Mesenteric fat pad (tissue), 1 donor: Measurements from ENCODE around the gene EHD2. TPM values are rescaled to one million over a fixed set of nuclear protein-coding genes. Genes with fewer than 3 reads are reported as not detected.
A peak's percentile ranks its signal among the peaks of the same experiment; 100 is the strongest.

ENCODE experiments used
- DNase-seq: peaks from one replicate; pipeline ENCODE4 v3.0.0-alpha.2; 2020; ENCODE audit warnings: low spot score
- total RNA-seq: library from RNA; stranded (reverse); fragmentation: NEBNext Ultra II Directional; extraction: Animal tissue kit (Norgen Biotek cat#: 25700); gene quantifications from one replicate; pipeline ENCODE4 v1.2.1, GENCODE V29; 2021
- donor health status: DM: yes; HTN: yes; CAD: no.

Gene EHD2
- total RNA-seq, 1 donor from 2014 or later, result 327 TPM

DNA sequence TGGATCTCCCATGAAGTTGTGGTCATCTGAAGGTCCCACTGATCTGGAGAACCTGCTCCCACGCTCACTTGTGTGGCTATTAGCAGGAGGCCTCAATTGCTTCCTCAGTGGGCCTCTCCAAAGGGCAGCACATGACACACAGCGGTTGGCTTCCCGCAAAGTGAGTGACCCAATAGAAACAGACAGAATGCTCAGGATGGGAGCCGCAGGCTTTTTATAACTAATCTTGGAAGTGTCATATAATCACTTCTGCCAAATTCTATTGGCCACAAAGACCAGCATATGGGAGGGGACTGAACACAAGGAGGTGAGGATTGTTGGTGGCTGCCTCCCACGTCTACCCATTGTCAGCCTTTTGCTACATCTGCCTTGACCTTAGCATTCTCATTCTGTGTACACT lies 22.1 kb upstream of the EHD2 start:
- DNase-seq, result no peak

DNA sequence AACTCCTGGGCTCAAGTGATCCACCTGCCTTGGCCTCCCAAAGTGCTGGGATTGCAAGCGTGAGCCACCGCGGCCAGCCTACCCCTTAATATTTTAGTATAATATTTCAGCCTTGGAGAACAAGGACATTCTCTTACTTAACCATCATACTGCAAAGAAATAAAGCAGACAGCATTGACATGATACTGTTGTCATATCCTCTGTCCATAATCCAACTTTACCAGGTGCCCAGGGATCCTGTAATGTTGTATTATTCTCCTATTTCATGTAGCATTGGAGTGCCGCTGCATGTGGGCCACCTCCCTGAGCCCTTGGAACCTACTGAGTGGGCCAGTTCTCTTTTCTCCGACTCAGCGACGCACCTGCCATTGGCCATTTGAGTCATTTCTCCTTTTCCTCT lies 21.4 kb upstream of the EHD2 start:
- DNase-seq, result no peak

DNA sequence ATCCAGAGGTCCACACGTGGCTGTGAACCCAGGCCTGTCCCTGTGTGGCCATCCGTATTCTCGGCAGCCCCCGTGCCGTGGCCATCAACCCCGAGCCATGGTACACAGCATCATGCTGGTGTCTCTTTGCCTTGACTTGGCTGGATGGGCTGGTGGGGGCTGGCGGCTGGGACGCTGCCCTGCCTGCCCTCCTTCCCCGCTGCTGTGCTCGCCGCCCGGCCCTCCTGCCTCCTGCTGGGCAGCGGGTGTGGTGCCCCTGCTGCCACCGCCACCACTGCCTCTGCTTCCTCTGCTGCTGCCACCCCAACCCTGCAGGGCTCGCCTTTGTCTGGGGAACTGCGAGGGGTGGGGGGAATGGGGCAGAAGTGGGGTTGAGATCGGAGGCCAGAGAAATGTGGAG lies 19.7 kb upstream of the EHD2 start:
- no peak for DNase-seq

DNA sequence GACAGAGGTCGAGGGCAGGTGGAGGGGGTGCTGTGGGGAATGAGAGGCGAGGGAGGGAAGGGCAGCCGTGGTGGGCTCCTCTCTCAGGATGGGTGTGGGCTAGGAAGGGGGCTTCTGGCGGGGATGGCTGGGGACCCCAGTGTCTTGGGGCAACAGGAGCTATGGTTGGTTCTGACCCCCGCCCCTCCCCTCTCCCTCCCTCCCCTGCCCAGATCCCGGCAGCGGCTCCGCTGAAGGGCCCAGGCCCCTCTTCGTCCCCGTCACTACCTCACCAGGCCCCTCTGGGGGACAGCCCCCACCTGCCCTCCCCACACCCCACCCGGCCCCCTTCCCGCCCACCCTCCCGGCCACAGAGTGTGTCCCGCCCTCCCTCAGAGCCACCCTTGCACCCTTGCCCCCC lies 19.3 kb upstream of the EHD2 start:
- DNase-seq, result no peak

DNA sequence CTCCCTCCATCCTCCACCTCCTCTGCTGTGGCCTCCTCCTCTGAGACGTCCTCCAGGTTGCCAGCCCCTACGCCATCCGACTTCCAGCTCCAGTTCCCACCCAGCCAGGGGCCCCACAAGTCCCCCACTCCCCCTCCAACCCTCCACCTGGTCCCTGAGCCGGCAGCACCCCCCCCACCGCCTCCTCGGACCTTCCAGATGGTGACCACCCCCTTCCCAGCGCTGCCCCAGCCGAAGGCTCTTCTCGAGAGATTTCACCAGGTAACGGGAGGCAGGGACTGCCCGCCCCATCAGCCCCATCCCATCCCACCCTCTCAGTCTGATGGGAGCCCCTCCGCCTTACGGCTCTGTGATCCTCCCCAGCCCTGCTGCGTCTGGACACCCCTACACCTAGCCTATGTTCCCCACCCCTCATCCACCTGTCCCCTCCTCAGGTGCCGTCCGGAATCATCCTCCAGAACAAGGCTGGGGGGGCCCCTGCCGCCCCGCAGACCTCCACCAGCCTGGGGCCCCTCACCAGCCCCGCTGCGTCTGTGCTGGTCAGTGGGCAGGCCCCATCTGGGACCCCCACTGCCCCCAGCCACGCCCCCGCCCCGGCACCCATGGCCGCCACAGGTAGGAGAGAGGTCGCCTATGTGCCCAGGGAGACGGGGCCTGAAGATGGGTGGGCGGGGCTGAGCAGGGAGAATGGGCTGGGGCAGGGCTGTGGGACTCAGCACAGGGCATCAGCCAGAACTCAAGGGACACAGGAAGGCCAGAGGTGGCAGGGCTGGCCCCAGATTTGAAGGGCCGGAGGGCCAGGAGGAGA lies 18.6 kb upstream of the EHD2 start:
- no peak for DNase-seq

DNA sequence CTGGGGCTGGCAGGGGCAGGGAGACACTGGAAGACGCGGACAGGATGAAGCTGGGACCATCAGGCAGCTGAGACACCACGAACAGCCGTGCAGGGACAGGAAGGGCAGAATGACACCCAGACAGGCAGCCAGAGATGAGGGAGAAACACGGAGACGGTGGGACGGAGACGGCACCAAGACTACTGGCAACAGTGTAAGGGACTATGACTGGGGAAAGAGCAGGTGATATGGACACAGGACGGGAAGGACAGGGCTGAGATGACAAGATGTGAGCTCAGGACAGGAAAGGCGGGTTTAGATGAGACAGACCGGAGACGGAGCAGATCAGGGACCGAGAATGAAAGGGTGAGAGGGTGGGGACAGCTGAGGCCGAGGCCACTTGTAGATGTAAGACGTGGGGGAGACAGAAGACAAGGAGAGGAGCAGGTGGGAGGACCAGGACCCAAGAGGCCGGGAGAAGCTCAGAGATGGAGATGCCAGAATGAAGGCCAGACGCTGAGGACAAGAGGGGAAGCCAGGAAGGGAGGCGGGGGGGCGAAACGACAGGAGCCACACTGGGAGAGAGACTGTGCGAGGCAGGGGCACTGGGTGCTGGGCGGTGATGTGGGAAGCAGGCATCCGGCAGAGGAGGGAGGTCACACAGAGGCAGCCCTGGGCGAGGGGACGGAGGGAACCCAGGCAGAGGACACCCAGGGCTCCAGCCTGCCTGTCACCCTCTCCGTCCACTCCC lies 17.5 kb upstream of the EHD2 start:
- no peak for DNase-seq

DNA sequence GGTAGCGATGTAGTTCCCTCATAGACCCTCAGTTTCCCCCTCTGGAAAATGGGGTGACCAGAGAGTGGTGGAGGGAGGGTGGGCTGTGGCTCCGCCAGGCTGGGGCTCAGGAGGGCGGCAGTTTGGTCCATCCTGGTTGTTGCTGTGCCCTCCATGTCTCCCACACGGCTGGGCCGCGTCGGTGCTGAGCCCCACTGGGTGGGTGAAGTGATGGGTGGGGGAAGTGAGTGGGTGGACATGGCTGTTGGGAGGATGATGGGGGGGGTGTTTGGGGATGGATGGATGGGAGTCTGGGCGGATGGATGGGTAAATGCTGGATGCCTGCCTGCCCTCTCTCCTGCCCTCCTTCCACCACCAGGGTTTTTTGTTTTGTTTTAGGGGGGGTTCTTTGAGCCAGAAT lies 16.6 kb upstream of the EHD2 start:
- DNase-seq, result no peak

DNA sequence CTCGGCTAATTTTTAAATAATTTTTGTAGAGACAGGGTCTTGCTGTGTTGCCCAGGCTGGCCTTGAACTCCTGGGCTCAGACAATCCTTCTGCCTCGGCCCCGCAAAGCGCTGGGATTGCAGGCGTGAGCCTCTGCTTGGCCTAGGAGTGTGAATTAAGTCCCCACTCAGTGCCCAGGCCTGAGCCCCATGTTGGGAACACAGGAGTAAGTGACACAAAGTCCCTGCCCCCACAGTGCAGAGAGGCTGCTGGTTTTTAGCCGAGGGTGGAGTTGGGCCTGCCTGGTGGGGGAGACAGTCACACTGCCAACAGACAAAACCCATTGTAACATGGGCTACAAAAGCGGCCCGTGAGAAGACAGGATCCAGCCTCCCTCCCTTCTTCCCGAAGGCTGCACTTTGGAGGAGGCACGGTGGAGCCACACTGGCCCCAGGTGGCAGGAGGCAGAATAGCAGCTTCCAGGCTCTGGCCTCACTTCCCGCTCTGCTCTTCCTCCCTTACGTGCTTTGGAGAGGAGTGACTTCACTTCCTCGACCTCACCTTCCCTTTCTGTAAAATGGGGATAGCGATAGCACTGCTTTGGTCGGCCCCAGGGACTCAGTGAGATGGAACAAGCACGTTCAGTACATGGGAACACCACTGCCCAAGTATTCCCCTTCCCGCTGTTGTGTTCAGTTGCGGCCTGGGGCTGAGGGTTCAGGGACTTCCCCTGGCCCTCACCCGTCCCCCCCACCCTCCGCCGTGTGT lies 15.2 kb upstream of the EHD2 start:
- peak; percentile 93 for DNase-seq

DNA sequence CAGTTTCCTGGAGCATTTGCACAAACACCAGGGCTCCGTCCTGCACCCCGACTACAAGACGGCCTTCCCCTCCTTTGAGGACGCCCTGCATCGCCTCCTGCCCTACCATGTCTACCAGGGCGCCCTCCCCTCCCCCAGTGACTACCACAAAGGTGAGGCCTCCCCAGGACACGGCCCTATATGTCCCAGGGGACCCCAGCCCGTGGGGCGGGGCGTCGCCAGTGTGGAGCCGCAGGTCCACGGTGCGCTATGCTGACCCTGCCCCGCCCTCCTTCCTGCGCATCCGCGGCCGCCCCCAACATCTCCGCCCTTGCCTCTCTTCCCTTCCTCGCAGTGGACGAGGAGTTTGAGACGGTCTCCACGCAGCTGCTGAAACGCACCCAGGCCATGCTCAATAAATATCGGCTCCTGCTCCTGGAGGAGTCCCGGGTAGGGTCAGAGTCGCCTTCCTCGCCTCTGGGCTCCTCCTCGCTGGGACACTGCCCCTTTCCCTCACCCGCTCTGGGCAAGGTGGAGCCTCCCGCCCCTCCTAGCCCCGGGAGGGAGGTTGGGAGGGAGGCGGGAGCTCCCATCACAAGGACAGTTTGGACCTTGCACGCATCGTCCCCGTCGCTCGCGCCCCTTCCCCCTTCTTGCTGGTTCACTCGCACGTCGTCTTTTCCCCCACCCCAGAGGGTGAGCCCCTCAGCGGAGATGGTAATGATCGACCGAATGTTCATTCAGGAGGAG lies 14.4 kb upstream of the EHD2 start:
- DNase-seq, result no peak

DNA sequence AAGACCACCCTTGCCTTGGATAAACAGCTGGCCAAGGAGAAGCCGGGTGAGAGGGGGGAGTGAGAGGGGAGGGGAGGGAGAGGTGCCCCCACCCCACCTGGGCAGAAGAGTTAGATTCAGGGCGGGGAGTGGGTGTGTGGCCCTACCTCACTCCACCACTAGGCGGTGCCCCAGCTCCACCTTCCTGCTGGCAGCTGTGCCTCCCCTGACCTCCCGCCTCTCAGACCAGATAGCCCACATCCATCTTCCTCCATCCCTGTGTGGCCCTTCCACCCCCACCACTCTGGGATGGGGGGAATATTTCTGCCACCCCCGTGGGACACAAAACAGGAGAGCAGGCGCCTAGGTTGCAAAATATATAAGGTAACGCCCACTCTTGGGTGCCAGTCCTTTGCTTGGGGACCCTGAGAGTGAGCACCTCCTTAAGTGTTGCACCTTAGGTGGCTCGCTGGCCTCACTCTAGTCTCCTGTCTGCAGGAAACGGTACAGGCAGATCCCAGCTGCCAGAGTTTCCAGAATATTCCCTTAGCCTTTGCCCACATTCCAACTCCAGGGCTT lies 13.8 kb upstream of the EHD2 start:
- DNase-seq, result no peak

DNA sequence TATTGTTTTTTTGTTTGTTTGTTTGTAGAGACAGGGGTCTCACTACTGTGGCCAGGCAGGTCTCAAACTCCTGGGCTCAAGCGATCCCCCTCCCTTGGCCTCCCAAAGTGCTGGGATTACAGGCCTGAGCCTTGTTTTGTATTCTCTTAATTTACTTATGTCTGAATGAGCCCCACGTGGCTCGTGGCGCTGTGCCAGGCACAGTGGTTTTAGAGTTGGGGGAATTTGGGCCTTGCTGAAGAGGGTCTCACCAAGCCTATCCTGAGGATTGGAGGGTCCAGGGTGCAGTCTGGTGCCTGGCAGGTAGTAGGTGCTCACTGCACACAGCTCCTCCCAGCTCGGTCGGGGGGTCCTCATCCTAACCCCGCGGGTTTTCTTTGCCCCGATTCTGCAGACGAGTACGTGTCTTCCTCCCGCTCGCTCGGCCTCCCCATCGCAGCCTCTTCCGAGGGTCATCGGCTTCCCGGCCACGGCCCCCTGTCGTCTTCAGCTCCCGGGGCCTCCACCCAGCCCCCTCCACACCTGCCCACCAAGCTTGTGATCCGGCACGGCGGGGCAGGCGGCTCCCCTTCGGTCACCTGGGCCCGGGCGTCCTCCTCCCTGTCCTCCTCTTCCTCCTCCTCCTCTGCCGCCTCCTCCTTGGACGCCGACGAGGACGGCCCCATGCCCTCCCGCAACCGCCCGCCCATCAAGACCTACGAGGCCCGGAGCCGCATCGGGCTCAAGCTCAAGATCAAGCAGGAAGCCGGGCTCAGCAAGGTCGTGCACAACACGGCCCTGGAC lies 12.1 kb upstream of the EHD2 start:
- no peak for DNase-seq

DNA sequence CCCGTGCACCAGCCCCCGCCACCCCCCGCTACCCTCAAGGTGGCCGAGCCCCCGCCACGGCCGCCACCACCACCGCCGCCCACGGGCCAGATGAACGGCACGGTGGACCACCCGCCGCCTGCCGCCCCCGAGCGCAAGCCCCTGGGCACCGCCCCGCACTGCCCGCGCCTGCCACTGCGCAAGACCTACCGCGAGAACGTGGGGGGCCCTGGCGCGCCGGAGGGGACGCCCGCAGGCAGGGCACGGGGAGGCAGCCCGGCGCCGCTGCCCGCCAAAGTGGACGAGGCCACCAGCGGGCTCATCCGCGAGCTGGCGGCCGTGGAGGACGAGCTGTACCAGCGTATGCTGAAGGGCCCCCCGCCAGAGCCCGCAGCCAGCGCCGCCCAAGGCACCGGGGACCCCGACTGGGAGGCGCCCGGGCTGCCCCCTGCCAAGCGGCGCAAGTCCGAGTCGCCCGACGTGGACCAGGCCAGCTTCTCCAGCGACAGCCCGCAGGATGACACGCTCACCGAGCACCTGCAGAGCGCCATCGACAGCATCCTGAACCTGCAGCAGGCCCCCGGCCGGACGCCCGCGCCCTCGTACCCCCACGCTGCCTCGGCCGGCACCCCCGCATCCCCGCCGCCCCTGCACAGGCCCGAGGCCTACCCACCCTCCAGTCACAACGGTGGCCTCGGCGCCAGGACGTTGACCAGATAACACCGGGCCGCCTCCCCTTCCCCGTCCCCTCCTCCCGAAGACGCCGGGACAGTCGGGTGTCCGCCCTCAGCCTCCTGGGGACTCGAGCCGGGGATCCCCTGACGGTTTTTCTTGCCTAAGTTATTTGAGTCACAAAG lies 11.3 kb upstream of the EHD2 start:
- DNase-seq, result no peak

DNA sequence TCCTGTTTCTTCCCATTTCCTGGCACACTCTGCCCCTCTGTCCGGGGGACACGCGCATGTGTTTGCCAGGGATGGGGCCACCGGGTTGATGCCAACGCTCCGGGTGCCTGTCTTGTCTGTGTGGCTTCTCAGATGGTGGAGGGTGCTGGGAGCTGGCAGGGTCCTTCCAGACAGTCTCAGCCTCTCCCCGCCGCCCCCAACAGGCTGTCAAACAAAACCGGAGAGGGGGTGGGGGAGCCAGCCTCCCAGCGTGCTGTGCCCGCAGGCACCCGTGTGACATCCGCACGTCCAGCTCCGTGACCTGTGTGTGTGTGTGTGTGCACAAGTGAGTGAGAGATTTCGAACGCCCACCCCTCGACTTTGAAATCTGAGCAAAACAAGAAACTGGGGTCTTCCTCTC lies 10.6 kb upstream of the EHD2 start:
- DNase-seq, result no peak

DNA sequence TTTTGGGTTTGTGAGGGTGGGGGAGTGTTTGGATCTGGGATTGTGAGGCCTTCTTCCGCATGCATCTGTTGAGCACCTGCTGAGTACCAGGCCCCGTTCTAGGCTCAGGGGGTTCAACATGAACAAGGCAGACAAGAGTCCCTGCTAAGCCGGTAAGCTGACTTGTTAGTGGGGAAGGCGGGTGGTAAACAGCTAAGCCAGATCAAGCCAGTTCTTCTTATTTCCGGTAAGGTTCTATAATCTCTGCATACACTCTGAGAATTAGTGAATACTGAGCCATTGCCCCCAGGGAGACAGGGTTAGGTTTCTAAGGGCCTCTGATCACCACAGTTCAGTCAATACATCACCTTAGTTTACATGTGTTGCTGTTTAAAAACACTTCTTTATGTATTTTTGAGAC lies 9.9 kb upstream of the EHD2 start:
- no peak for DNase-seq

DNA sequence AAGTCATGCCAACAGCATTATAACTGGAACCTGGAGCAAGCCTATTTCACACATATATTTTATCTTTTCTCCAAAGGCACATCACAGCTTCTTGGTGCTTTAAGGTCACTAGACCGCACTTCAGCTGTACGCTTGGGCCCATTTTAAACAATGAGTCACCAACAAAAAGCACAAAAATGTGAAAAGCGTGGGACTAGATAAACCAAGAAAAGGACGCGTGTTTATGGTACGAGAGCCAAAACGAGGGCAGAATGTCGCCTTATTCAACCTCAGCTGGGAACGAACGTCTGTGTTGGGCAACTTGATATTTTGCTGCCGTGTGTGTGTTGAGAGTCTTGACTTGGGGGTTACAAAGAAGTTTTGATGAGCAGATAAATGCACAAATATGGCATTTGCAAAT lies 9.2 kb upstream of the EHD2 start:
- no peak for DNase-seq

DNA sequence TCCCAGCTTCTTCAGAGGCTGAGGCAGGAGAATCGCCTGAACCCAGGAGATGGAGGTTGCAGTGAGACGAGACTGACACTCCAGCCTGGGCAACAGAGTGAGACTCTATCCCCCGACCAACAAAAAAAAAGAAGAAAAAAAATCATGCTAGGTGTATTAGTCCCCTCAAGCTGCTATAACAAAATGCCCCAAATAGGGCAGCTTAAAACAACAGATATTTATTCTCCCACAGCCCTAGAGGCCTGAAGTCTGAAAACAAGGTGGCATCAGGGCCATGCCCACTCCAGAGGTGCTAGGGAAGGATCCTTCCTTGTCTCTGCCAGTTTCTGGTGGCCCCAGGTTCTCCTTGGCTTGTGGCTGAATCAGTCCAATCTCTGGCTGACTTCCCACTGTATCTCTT lies 8.6 kb upstream of the EHD2 start:
- DNase-seq, result no peak

DNA sequence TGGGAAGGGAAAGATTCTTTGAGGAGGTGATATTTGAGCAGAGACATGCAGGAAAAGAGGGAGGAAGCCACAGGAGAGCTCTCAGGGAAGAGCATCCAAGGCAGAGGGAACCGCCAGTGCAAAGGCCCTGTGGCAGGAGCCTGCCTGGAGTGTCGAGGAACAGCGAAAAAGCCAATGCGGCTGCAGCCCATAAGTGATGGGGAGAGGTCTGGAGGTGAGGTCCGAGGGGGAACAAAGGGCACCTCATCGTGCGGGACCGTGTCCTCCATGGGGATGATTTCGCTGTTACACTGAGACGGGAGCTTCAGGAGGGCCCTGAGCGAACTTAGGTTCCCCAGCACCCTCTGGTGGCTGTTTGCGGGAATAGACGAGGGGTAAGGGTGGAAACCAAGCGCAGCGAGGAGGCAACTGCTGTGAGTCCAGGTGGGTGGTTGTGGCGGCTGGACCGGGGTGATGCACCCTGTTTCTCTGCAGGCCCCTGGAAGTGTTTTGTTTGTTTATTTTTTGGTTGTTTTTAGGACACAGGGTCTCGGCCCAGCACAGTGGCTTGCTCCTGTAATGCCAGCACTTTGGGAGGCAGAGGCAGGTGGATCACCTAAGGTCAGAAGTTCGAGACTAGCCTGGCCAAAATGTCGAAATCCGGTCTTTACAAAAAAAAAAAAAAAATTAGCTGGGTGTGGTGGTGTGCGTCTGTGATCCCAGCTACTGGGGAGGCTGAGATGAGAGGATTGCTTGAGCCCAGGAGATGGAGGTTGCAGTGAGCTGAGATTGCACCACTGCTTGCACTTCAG lies 5.9 kb upstream of the EHD2 start:
- no peak for DNase-seq

DNA sequence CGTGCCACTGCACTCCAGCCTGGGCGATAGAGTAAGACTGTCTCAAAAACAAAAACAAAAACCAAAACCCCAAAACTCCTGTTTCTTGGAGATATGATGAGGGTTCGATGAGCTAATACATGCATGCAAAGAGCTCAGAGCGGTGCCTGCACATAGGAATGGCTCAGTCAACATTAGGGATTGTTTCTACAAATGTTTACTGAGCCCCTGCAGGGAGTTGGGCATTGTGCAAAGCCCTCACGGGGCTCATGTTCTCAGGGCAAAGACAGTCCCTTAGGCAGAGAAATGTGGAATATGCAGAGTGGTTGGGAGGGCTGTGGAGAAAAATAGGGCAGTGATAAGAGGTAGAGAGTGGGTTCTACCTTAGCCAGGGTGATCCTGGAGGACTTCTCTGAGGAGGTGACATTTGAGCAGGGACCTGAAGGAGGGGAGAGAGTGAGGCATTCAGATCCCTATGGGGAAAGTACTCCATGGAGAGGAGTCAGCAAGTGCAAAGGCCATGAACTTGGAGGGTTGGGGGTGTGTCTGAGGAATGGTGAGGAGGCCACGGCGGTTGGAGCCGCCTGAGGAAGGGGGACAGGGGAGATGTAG lies 1.5 kb upstream of the EHD2 start:
- DNase-seq, result no peak
